IMR-90 (cell line): ENCODE results near the gene MOV10L1. TPM values are rescaled to one million over a fixed set of nuclear protein-coding genes. Genes with fewer than 3 reads are reported as not detected.

Experiments
- ATAC-seq: fragments of 200-7000 bp; cut with Tn5 transposase; 2 replicates; pipeline ENCODE4 v1.9.1; 2020; ENCODE audit warnings: low read depth, mild to moderate bottlenecking, moderate library complexity
- BruUV-seq: library from RNA; stranded (reverse); fragments of 400-500 nt; replicated peaks from 2 replicates; lab custom pipeline; 2021; lab: Mats Ljungman, UMichigan
- CTCF ChIA-PET: fragments of 300-600 bp; formaldehyde crosslinking; extraction: SDS; loops from one replicate; lab custom pipeline; 2021; ENCODE audit warnings: antibody characterized with exemption; lab: Yijun Ruan, JAX
- POLR2A ChIA-PET: fragments of 300-600 bp; sonication (Branson Sonifier 250); formaldehyde crosslinking; loops from one replicate; lab custom pipeline; 2022; ENCODE audit warnings: antibody characterized with exemption; ENCODE audit not compliant: unreplicated experiment; lab: Charles Lee
- DNase-seq: peaks from one replicate; pipeline ENCODE4 v3.0.0; 2013
- H2AFZ ChIP-seq: replicated peaks from 2 replicates; pipeline ENCODE3; 2013; ENCODE audit warnings: low read length, mild to moderate bottlenecking; ENCODE audit not compliant: poor library complexity
- H2AK5ac ChIP-seq: 2 replicates; pipeline ENCODE4 v1.6.1; 2013; ENCODE audit warnings: low read depth, low read length, inconsistent platforms
- H2AK9ac ChIP-seq: replicated peaks from 2 replicates; pipeline ENCODE3; 2013; ENCODE audit warnings: mild to moderate bottlenecking, low read depth, low read length, moderate library complexity; ENCODE audit not compliant: poor library complexity
- H2BK120ac ChIP-seq: 2 replicates; pipeline ENCODE4 v1.6.1; 2013; ENCODE audit warnings: low read depth, low read length, inconsistent platforms
- H2BK15ac ChIP-seq: 3 replicates; pipeline ENCODE4 v1.6.1; 2013; ENCODE audit warnings: low read depth, low read length, inconsistent platforms
- H2BK20ac ChIP-seq: 2 replicates; pipeline ENCODE4 v1.6.1; 2013; ENCODE audit warnings: low read depth, mild to moderate bottlenecking, inconsistent platforms, low read length, moderate library complexity
- H2BK5ac ChIP-seq: 2 replicates; pipeline ENCODE4 v1.6.1; 2013; ENCODE audit warnings: mild to moderate bottlenecking, low read depth, low read length, inconsistent platforms; ENCODE audit not compliant: poor library complexity, severe bottlenecking
- H3K14ac ChIP-seq: replicated peaks from 2 replicates; pipeline ENCODE4 v1.6.1; 2013; ENCODE audit warnings: low read depth, low read length, inconsistent platforms
- H3K18ac ChIP-seq: 2 replicates; pipeline ENCODE4 v1.6.1; 2013; ENCODE audit warnings: low read depth, low read length, control low read depth
- H3K23ac ChIP-seq: 2 replicates; pipeline ENCODE4 v1.6.1; 2013; ENCODE audit warnings: low read depth, low read length, inconsistent platforms
- H3K27ac ChIP-seq: 2 replicates; pipeline ENCODE4 v1.5.1; 2013; ENCODE audit warnings: mild to moderate bottlenecking, control low read depth, low read length; ENCODE audit not compliant: insufficient read depth
- H3K27me3 ChIP-seq: 2 replicates; pipeline ENCODE4 v1.6.1; 2013; ENCODE audit warnings: low read length; ENCODE audit not compliant: control insufficient read depth, insufficient read depth
- H3K36me3 ChIP-seq: 2 replicates; pipeline ENCODE4 v1.6.1; 2013; ENCODE audit warnings: low read length, mixed read lengths; ENCODE audit not compliant: control insufficient read depth, insufficient read depth
- H3K4ac ChIP-seq: 2 replicates; pipeline ENCODE4 v1.6.1; 2013; ENCODE audit warnings: low read depth, low read length, inconsistent platforms
- H3K4me1 ChIP-seq: 2 replicates; pipeline ENCODE4 v1.6.1; 2013; ENCODE audit warnings: low read length, mixed read lengths; ENCODE audit not compliant: control insufficient read depth, insufficient read depth
- H3K4me2 ChIP-seq: 2 replicates; pipeline ENCODE4 v1.6.1; 2013; ENCODE audit warnings: low read depth, mild to moderate bottlenecking, control low read depth, low read length, moderate library complexity
- H3K4me3 ChIP-seq: 2 replicates; pipeline ENCODE4 v1.5.1; 2013; ENCODE audit warnings: low read depth, mild to moderate bottlenecking, control low read depth, low read length, moderate library complexity; ENCODE audit not compliant: insufficient read depth
- H3K56ac ChIP-seq: 2 replicates; pipeline ENCODE4 v1.6.1; 2013; ENCODE audit warnings: low read length, inconsistent platforms; ENCODE audit not compliant: insufficient read depth; ENCODE audit errors: extremely low read depth
- H3K79me1 ChIP-seq, 2 experiments: 2 replicates each; pipeline ENCODE4 v1.6.1; 2013; ENCODE audit warnings: low read length in 2 of 2, inconsistent platforms in 1 of 2, low read depth in 1 of 2
- H3K9ac ChIP-seq: 2 replicates; pipeline ENCODE4 v1.6.1; 2013; ENCODE audit warnings: low read depth, low read length, control low read depth
- H3K9me1 ChIP-seq: 2 replicates; pipeline ENCODE4 v1.6.1; 2013; ENCODE audit warnings: low read length, inconsistent platforms; ENCODE audit not compliant: insufficient read depth
- H3K9me3 ChIP-seq: 2 replicates; pipeline ENCODE4 v1.6.1; 2013; ENCODE audit warnings: low read length; ENCODE audit not compliant: control insufficient read depth, insufficient read depth
- H4K20me1 ChIP-seq: 2 replicates; pipeline ENCODE4 v1.6.1; 2013; ENCODE audit warnings: low read length, inconsistent platforms; ENCODE audit not compliant: insufficient read depth
- H4K5ac ChIP-seq: 2 replicates; pipeline ENCODE4 v1.6.1; 2013; ENCODE audit warnings: mild to moderate bottlenecking, low read depth, low read length, control low read depth
- H4K8ac ChIP-seq, 2 experiments: 2 replicates each; pipeline ENCODE4 v1.6.1; 2013; ENCODE audit warnings: low read depth in 2 of 2, low read length in 2 of 2, control low read depth in 1 of 2, inconsistent platforms in 1 of 2
- H4K91ac ChIP-seq: 2 replicates; pipeline ENCODE4 v1.6.1; 2013; ENCODE audit warnings: low read depth, low read length, inconsistent platforms; ENCODE audit not compliant: insufficient read depth
- BHLHE40 ChIP-seq: fragments of 150-350 bp; IDR thresholded peaks from 2 replicates; pipeline ENCODE4 v1.6.1; 2016; ENCODE audit warnings: mild to moderate bottlenecking, low read depth, low read length
- CHD1 ChIP-seq: IDR thresholded peaks from 2 replicates; pipeline ENCODE4 v1.6.1; 2012; ENCODE audit warnings: low read depth, low read length, improper control_type of control experiment
- NFE2L2 ChIP-seq: fragments of 150-350 bp; IDR thresholded peaks from 2 replicates; pipeline ENCODE4 v1.6.1; 2016; ENCODE audit warnings: low read depth, mild to moderate bottlenecking, low read length
- RAD21 ChIP-seq: IDR thresholded peaks from 2 replicates; pipeline ENCODE4 v1.6.1; 2012; ENCODE audit warnings: low read length, improper control_type of control experiment
- RCOR1 ChIP-seq: IDR thresholded peaks from 2 replicates; pipeline ENCODE4 v1.6.1; 2012; ENCODE audit warnings: mild to moderate bottlenecking, low read length, improper control_type of control experiment; ENCODE audit not compliant: insufficient replicate concordance
- RFX5 ChIP-seq: IDR thresholded peaks from 2 replicates; pipeline ENCODE4 v1.8.0; 2012; ENCODE audit warnings: low read depth, mild to moderate bottlenecking, low read length, moderate library complexity
- WGBS, 2 experiments: methylation state at CpG; one replicate each; pipeline versions ENCODE4 v1.1.5 to v1.1.7; 2013; ENCODE audit warnings: missing lambda C conversion rate in 2 of 2; ENCODE audit not compliant: insufficient read length in 1 of 2; ENCODE audit errors: extremely low coverage in 2 of 2; 5-methylcytosine and 5-hydroxymethylcytosine counted together
- dilution Hi-C: fragments of 300-500 bp; cut with HindIII; formaldehyde crosslinking; loops from one replicate; pipeline ENCODE4 v1.14.3; 2018; ENCODE audit warnings: low sequenced_read_pairs; ENCODE audit not compliant: unreplicated experiment
- in situ Hi-C: fragments of 300-500 bp; cut with MboI; formaldehyde crosslinking; loops from 3 replicates; pipeline ENCODE4 v1.14.3; 2019; ENCODE audit warnings: low sequenced_read_pairs, inconsistent platforms, mixed read lengths
- intact Hi-C: fragments of 100-400 bp; cut with micrococcal nuclease; formaldehyde crosslinking; loops from 2 replicates; pipeline ENCODE4 v1.10.0; 2022
- polyA plus RNA-seq, 3 experiments: library from polyadenylated mRNA; depleted of rRNA; stranded (reverse); fragments of >200 nt; gene quantifications; 2 replicates each; pipeline ENCODE4 v1.2.3, GENCODE V29; 2012; ENCODE audit warnings: low replicate concordance in 1 of 3
- total RNA-seq: library from RNA; depleted of rRNA; stranded (reverse); fragments of >200 nt; gene quantifications from 2 replicates; pipeline ENCODE4 v1.2.3, GENCODE V29; 2012
- TF ChIP-seq, protein P1 (sequence below): fragments of 150-350 bp; IDR thresholded peaks from 2 replicates; pipeline ENCODE4 v1.6.1; 2017; ENCODE audit warnings: mild to moderate bottlenecking, antibody characterized with exemption, low read length, low read depth

MOV10L1 gene
- total and polyA plus RNA-seq, 2 of the 4 experiments (the other 2 are of a cell fraction): 0.72 to 1.4 TPM

DNA sequence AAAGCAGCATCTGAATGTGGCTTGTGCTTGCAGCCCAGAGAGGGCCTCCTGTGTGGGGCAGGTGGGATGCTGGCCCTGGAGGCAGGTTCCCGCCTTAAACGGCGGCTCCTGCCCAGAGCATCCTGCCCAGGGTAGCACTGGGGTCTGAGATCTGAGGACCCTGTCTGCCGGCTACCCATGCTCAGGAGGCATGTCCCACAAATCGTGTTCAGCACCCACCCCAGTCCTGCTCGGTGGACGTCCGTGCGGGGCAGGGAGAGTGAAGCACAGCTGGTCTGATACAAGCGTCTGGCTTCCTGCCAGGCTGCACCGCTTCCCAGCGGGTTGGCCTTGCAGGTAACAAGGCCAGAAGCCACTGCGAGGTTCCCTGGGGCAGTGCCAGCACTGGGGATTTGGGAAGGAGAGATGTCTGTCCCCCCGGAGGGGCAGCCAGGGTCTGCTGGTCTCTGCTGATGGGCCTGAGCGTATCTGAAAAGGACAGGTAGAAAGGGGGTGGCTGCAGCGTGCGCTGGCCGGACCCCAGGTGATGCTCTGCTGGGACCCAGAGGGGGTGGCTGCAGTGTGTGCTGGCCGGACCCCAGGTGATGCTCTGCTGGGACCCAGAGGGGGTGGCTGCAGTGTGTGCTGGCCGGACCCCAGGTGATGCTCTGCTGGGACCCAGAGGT is 99.5 kb downstream of the MOV10L1 start:
- Histone ChIP-seq H3K23ac (no peak overlapping the region), H3K4me3 (no peak overlapping the region), H3K79me1 (peaks cover 14 to 67% of the 10 kb centered on the region in 2 experiments), H3K14ac (no peak overlapping the region), H4K20me1 (peaks cover 35% of the 10 kb centered on the region), H3K9me3 (no peaks in the 10 kb centered on the region), H3K9ac (no peak overlapping the region), H3K9me1 (peaks cover 7% of the 10 kb centered on the region), H3K4me1 (peaks cover 23% of the 10 kb centered on the region), H2BK15ac (no peak overlapping the region), H3K27ac (no peak overlapping the region), H2BK5ac (no peak overlapping the region), H4K91ac (no peak overlapping the region), H3K4ac (no peak overlapping the region), H3K27me3 (no peaks in the 10 kb centered on the region), H2AK5ac (no peak overlapping the region), H3K36me3 (peaks cover 16% of the 10 kb centered on the region), H2BK20ac (no peak overlapping the region), H4K8ac (no peak overlapping the region), H3K56ac (no peak overlapping the region), H3K18ac (no peak overlapping the region), H3K4me2 (no peak overlapping the region), H2BK120ac (no peak overlapping the region), H2AK9ac (no peak overlapping the region), H2AFZ (no peak overlapping the region), H4K5ac (no peak overlapping the region)
- DNase-seq (no peak), ATAC-seq (no peak)
- POLR2A ChIA-PET: no interaction called here
- BruUV-seq: no TSS peak
- CTCF ChIA-PET: no interaction called here
- in situ Hi-C loops: no loop called here
- intact Hi-C loops: no loop called here
- dilution Hi-C loops: no loop called here
- 76% methylated on average over 10 of the region's 20 CpGs; no CpG with 5 or more reads in 1 of the 2 experiments for WGBS, 2 experiments
- TF ChIP-seq CHD1: no peak
- no peak for TF ChIP-seq RAD21
- TF ChIP-seq NFE2L2: no peak
- TF ChIP-seq, protein P1, sequence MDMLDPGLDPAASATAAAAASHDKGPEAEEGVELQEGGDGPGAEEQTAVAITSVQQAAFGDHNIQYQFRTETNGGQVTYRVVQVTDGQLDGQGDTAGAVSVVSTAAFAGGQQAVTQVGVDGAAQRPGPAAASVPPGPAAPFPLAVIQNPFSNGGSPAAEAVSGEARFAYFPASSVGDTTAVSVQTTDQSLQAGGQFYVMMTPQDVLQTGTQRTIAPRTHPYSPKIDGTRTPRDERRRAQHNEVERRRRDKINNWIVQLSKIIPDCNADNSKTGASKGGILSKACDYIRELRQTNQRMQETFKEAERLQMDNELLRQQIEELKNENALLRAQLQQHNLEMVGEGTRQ: no peak
- TF ChIP-seq RFX5: no peak
- TF ChIP-seq BHLHE40: no peak
- no peak for TF ChIP-seq RCOR1
